ENCODE results near the gene CFAP77.

DNA sequence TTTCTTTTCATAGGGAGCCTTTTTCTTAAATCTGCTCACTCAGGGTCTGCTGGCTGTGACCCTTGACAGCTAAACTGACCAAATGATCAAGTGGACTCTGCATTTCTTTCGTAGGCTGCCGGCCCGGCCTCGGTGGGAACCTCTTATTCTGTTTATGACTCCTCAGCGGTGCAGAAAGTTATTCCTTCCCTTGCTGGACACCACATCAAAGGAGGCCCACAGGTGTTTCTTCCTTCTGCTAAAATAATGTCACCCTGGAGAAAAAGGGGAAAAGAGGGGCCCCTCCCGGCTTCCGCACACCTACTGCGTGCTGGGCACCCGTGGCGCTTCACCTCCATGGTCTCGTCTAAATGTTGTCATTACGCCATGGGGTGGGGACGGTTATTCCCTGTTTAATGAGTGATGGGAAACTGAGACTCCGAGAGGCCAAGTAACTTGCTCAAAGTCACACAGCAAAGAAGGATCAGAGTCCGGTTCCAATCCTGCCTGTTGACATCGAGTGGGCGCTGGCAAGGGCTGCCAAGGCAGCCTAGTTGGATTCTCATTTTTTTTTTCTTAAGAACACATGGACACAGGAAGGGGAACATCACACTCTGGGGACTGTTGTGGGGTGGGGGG lies 72.3 kb downstream of the CFAP77 start:
- TF ChIP-seq, protein P1, sequence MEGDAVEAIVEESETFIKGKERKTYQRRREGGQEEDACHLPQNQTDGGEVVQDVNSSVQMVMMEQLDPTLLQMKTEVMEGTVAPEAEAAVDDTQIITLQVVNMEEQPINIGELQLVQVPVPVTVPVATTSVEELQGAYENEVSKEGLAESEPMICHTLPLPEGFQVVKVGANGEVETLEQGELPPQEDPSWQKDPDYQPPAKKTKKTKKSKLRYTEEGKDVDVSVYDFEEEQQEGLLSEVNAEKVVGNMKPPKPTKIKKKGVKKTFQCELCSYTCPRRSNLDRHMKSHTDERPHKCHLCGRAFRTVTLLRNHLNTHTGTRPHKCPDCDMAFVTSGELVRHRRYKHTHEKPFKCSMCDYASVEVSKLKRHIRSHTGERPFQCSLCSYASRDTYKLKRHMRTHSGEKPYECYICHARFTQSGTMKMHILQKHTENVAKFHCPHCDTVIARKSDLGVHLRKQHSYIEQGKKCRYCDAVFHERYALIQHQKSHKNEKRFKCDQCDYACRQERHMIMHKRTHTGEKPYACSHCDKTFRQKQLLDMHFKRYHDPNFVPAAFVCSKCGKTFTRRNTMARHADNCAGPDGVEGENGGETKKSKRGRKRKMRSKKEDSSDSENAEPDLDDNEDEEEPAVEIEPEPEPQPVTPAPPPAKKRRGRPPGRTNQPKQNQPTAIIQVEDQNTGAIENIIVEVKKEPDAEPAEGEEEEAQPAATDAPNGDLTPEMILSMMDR (IDR thresholded peaks at IDR 0.05; ENCODE audit: low read depth, low read length), result no peak
- TF ChIP-seq, protein P2, sequence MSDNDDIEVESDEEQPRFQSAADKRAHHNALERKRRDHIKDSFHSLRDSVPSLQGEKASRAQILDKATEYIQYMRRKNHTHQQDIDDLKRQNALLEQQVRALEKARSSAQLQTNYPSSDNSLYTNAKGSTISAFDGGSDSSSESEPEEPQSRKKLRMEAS (IDR thresholded peaks at IDR 0.05; ENCODE audit: low read depth, low read length), result no peak
- TF ChIP-seq POLR2A (IDR thresholded peaks at IDR 0.05; ENCODE audit: extremely low read depth, insufficient read length), result no peak

All from NB4 (cell line).